ENCODE measurements around the gene FRAS1.

DNA sequence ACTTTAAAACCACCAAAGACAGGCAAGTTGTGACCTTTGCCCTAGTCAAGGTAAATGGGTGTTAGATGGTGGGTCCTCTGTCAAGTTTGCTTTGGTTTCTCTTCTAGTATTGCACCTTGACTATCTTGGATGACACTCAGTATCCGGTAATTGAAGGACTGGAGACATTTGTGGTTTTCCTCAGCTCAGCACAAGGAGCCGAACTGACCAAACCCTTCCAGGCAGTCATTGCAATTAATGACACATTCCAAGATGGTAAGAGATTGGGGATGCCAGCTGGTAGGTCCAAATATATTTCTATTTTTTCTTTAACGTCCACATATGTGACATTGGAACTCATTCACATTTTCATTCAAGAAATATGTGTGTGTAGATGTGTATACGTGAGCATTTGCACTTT is 425.2 kb downstream of the FRAS1 start:
- no peak for TF ChIP-seq POLR2A (IDR thresholded peaks at IDR 0.05)
- TF ChIP-seq, protein P1, sequence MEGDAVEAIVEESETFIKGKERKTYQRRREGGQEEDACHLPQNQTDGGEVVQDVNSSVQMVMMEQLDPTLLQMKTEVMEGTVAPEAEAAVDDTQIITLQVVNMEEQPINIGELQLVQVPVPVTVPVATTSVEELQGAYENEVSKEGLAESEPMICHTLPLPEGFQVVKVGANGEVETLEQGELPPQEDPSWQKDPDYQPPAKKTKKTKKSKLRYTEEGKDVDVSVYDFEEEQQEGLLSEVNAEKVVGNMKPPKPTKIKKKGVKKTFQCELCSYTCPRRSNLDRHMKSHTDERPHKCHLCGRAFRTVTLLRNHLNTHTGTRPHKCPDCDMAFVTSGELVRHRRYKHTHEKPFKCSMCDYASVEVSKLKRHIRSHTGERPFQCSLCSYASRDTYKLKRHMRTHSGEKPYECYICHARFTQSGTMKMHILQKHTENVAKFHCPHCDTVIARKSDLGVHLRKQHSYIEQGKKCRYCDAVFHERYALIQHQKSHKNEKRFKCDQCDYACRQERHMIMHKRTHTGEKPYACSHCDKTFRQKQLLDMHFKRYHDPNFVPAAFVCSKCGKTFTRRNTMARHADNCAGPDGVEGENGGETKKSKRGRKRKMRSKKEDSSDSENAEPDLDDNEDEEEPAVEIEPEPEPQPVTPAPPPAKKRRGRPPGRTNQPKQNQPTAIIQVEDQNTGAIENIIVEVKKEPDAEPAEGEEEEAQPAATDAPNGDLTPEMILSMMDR (IDR thresholded peaks at IDR 0.05) = no peak

All from ovary (tissue), 3 donors.